ENCODE data around the gene SYT9.

SYT9 gene, protein sequence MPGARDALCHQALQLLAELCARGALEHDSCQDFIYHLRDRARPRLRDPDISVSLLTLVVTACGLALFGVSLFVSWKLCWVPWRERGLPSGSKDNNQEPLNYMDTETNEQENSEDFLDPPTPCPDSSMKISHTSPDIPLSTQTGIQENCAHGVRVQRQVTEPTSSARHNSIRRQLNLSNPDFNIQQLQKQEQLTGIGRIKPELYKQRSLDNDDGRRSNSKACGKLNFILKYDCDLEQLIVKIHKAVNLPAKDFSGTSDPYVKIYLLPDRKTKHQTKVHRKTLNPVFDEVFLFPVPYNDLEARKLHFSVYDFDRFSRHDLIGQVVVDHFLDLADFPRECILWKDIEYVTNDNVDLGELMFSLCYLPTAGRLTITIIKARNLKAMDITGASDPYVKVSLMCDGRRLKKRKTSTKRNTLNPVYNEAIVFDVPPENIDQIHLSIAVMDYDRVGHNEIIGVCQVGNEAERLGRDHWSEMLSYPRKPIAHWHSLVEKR

DNA sequence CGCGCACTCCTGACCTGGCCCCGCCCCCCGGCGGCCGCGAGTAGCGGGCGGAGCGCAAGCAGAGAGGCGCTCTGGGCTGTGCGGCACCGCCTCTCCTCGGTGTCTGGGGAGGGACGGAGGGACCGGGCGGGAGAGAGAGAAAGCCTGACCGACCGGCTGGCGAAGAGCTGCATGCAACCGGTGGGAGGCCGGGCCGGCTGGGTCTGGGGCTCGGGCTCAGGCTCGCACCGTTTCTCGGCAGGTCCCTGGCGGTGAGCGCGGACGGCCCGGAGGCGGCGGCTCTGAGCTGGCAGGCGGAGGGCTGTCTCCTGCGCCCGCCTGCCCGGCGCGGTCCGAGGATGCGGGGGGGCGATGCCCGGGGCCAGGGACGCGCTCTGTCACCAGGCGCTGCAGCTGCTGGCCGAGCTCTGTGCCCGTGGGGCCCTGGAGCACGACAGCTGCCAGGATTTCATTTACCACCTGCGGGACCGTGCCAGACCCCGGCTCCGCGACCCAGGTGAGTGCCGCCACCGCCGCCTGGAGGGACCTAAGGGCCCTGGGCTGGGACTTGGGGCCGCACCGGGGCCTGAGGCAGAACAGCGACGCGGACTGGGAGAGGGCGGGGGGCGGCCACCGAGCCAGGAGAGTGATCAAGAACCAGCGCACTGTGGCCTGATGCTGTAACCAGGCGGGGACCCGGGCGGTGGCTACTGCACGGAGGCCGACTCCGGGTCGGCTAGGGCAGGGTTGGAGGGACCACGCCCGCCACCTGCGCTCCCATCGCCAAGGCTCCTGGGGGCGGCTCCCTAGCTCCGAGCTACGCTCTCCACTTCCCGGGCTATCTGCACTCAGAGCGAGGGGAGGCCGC is at the start of gene SYT9:
SYT9 (plus strand) TSS at position 69 of the 847 bp plus-strand sequence; CDS start at position 352, 283 bp downstream.
- Histone ChIP-seq H3K36me3 (ENCODE audit: insufficient read depth, low read length) (no peaks in the 10 kb centered on the region), H3K4me3 (no peak within 1 kb of the TSS), H3K9me3 (ENCODE audit: low read depth, low read length) (no peaks in the 10 kb centered on the region), H3K9ac (ENCODE audit: insufficient read length) (no peak within 1 kb of the TSS), H3K27ac (no peak within 1 kb of the TSS)
- no peak for TF ChIP-seq FOXP2 (optimal IDR thresholded peaks at IDR 0.05; ENCODE audit: control extremely low read depth, extremely low read length, insufficient read depth)
- TF ChIP-seq POLR2AphosphoS5 (IDR thresholded peaks at IDR 0.05; ENCODE audit: borderline replicate concordance, low read depth, low read length) = no peak
- no peak for TF ChIP-seq EZH2 (IDR thresholded peaks at IDR 0.05)
- DNase-seq (ENCODE audit: low read depth, low spot score) = no peak

DNA sequence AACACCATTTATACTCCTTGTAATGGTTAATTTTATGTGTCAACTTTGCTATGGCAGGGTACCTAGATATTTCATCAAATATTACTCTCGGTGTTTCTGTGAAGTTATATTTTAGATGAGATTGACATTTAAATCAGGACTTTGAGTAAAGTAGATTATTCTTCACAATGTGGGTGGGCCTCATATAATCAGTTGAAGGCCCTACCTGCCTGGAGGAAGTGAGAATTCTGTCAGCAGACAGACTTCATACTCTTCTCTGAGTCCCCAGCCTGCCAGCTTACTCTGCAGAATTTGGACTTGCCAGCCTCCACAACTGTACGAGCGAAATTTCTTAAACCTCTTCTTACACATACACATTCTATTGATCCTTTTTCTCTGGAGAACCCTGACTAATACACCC is 49.3 kb upstream of the SYT9 start:
- Histone ChIP-seq H3K4me3 (no peak overlapping the region), H3K27ac (no peak overlapping the region), H3K9me3 (ENCODE audit: low read depth, low read length) (no peaks in the 10 kb centered on the region), H3K9ac (ENCODE audit: insufficient read length) (no peak overlapping the region), H3K36me3 (ENCODE audit: insufficient read depth, low read length) (no peaks in the 10 kb centered on the region)
- DNase-seq (ENCODE audit: low read depth, low spot score) = no peak
- TF ChIP-seq EZH2 (IDR thresholded peaks at IDR 0.05) (no peak), FOXP2 (optimal IDR thresholded peaks at IDR 0.05; ENCODE audit: control extremely low read depth, extremely low read length, insufficient read depth) (no peak), POLR2AphosphoS5 (IDR thresholded peaks at IDR 0.05; ENCODE audit: borderline replicate concordance, low read depth, low read length) (no peak)

DNA sequence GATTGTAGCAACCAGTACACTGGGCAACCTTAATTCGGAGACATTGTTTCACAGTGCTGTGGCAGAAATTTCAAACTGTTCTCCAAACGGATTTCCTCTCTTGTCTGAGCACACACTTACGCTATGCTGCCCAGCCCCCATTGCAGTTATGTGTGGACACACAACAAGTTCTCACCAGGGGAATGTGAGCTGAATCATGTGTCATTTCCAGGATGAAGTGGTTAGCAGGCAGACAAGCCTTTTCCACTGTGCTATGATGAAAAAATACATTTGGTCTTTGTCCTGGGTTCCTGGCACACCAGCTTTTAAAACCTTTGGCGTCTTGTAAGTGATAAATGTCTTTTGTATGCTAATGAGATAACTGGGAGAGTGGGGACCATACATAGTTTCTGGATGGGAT is 46.9 kb upstream of the SYT9 start:
- Histone ChIP-seq H3K9me3 (ENCODE audit: low read depth, low read length) (no peaks in the 10 kb centered on the region), H3K36me3 (ENCODE audit: insufficient read depth, low read length) (no peaks in the 10 kb centered on the region), H3K9ac (ENCODE audit: insufficient read length) (no peak overlapping the region), H3K27ac (no peak overlapping the region), H3K4me3 (no peak overlapping the region)
- DNase-seq (ENCODE audit: low read depth, low spot score) = no peak
- TF ChIP-seq EZH2 (IDR thresholded peaks at IDR 0.05) (no peak), FOXP2 (optimal IDR thresholded peaks at IDR 0.05; ENCODE audit: control extremely low read depth, extremely low read length, insufficient read depth) (no peak), POLR2AphosphoS5 (IDR thresholded peaks at IDR 0.05; ENCODE audit: borderline replicate concordance, low read depth, low read length) (no peak)

DNA sequence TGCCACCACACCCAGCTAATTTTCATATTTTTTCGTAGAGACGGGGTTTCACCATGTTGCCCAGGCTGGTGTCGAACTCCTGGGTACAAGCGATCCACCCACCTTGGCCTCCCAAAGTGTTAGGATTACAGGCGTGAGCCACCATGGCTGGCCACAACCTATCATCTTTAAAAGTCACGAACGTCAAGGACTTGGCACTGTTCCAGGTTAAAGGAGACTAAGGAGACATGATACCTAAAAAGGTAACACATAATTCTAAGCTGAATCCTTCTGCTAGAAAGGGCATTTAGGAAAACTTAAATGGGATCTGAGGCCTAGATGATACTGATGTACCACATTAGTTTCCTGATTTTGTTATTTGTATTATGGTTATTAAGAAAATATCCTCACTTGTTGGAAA is 43.3 kb upstream of the SYT9 start:
- Histone ChIP-seq H3K9me3 (ENCODE audit: low read depth, low read length) (no peaks in the 10 kb centered on the region), H3K36me3 (ENCODE audit: insufficient read depth, low read length) (no peaks in the 10 kb centered on the region), H3K9ac (ENCODE audit: insufficient read length) (no peak overlapping the region), H3K4me3 (no peak overlapping the region), H3K27ac (no peak overlapping the region)
- TF ChIP-seq POLR2AphosphoS5 (IDR thresholded peaks at IDR 0.05; ENCODE audit: borderline replicate concordance, low read depth, low read length) (no peak), FOXP2 (optimal IDR thresholded peaks at IDR 0.05; ENCODE audit: control extremely low read depth, extremely low read length, insufficient read depth) (no peak), EZH2 (IDR thresholded peaks at IDR 0.05) (no peak)
- no peak for DNase-seq (ENCODE audit: low read depth, low spot score)

DNA sequence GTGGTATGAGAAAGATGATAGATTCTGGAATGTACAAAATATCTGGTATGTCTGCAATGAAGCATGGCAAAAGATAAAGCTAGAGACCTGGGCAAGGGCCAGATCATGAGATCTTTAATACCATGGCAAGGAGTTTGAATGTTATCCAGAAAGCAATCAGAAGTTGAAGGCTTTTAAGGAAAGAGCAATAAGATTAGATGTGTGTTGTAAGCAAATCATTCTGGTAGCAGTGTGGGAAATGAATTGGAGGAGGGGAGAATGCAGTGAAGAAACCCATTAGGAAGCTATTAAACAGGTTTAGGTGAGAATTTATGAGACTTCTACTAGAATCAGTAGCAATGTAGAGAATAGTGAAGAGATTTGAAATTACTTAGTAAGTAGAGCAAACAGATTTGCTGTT is 32.2 kb upstream of the SYT9 start:
- DNase-seq (ENCODE audit: low read depth, low spot score) = no peak
- Histone ChIP-seq H3K4me3 (no peak overlapping the region), H3K9ac (ENCODE audit: insufficient read length) (no peak overlapping the region), H3K36me3 (ENCODE audit: insufficient read depth, low read length) (no peaks in the 10 kb centered on the region), H3K9me3 (ENCODE audit: low read depth, low read length) (no peaks in the 10 kb centered on the region), H3K27ac (no peak overlapping the region)
- TF ChIP-seq EZH2 (IDR thresholded peaks at IDR 0.05) = no peak
- TF ChIP-seq POLR2AphosphoS5 (IDR thresholded peaks at IDR 0.05; ENCODE audit: borderline replicate concordance, low read depth, low read length) = no peak
- no peak for TF ChIP-seq FOXP2 (optimal IDR thresholded peaks at IDR 0.05; ENCODE audit: control extremely low read depth, extremely low read length, insufficient read depth)

DNA sequence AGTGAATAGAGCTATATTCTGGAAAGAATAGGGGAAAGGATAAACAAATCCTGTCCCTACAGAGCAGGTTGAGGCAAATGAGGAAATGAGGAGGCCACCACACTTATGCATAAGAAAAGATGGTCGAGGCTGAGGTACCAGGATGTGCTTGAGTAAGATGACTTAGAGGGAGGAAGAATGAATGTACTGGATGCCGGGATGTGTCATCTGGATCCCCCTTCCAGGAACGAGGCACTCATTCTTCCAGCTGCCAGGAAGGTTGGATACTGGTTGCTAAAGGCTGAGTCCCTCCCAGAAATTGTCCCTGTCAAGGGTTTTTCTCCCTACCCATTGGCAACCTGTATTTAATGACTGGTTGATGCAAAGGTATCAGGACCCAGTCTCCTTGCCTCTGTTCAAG is 31.1 kb upstream of the SYT9 start:
- H3K9me3 ChIP-seq (ENCODE audit: low read depth, low read length) = no peaks in the 10 kb centered on the region
- no peak overlapping the region for H3K4me3 ChIP-seq
- TF ChIP-seq POLR2AphosphoS5 (IDR thresholded peaks at IDR 0.05; ENCODE audit: borderline replicate concordance, low read depth, low read length) (no peak), EZH2 (IDR thresholded peaks at IDR 0.05) (no peak), FOXP2 (optimal IDR thresholded peaks at IDR 0.05; ENCODE audit: control extremely low read depth, extremely low read length, insufficient read depth) (no peak)
- no peak overlapping the region for H3K9ac ChIP-seq (ENCODE audit: insufficient read length)
- DNase-seq (ENCODE audit: low read depth, low spot score) = no peak
- H3K27ac ChIP-seq = no peak overlapping the region
- no peaks in the 10 kb centered on the region for H3K36me3 ChIP-seq (ENCODE audit: insufficient read depth, low read length)

DNA sequence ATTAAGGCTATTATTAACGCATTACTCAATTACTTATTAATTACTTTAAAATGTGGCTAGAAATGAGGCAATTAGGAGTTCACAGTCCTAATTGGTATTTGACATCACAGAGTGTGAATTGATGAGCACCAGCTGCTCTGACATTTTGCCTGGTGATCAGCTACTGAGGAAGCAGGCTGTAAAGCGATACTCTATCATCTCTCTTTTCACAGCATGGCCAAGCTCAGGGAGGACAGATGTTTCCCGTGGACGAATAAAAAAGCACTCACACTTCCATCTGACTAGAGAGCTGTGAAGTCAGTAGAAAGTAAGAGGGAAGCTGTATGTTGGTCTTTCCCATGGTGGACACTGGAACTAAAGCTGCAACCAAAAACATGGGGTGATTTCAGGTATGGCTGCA is 29.1 kb upstream of the SYT9 start:
- Histone ChIP-seq H3K9ac (ENCODE audit: insufficient read length) (no peak overlapping the region), H3K9me3 (ENCODE audit: low read depth, low read length) (no peaks in the 10 kb centered on the region), H3K27ac (no peak overlapping the region), H3K4me3 (no peak overlapping the region), H3K36me3 (ENCODE audit: insufficient read depth, low read length) (no peaks in the 10 kb centered on the region)
- DNase-seq (ENCODE audit: low read depth, low spot score) = no peak
- TF ChIP-seq POLR2AphosphoS5 (IDR thresholded peaks at IDR 0.05; ENCODE audit: borderline replicate concordance, low read depth, low read length) = no peak
- TF ChIP-seq FOXP2 (optimal IDR thresholded peaks at IDR 0.05; ENCODE audit: control extremely low read depth, extremely low read length, insufficient read depth) = no peak
- TF ChIP-seq EZH2 (IDR thresholded peaks at IDR 0.05) = no peak

DNA sequence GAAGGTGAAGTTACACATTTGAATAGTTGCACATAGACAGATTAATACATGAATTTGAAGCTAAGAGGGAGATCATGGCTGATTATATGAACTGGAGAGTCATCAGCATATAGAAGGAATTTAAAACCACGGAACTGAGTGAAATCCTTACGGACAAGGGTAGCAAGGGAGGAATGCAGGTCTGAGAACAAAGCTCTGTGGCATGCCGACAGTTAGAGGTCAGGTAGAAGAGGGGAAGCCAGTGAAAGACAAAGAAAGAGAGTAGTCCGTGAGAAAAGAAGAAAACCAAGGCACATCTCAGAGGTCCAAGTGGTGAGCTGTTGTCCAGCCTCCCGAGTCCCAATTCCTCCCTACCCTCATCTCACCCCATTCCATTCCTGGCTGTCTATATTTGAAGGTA is 11.8 kb upstream of the SYT9 start:
- TF ChIP-seq FOXP2 (optimal IDR thresholded peaks at IDR 0.05; ENCODE audit: control extremely low read depth, extremely low read length, insufficient read depth) (no peak), POLR2AphosphoS5 (IDR thresholded peaks at IDR 0.05; ENCODE audit: borderline replicate concordance, low read depth, low read length) (no peak), EZH2 (IDR thresholded peaks at IDR 0.05) (no peak)
- Histone ChIP-seq H3K36me3 (ENCODE audit: insufficient read depth, low read length) (no peaks in the 10 kb centered on the region), H3K9me3 (ENCODE audit: low read depth, low read length) (no peaks in the 10 kb centered on the region), H3K4me3 (no peak overlapping the region), H3K27ac (no peak overlapping the region), H3K9ac (ENCODE audit: insufficient read length) (no peak overlapping the region)
- no peak for DNase-seq (ENCODE audit: low read depth, low spot score)
